Measurements from ENCODE around the gene MED14. TPM values are rescaled to one million over a fixed set of nuclear protein-coding genes. Genes with fewer than 3 reads are reported as not detected.

MED14 gene
- total and polyA plus RNA-seq, 2 donors (not counting 1 experiment from before 2014, with no cell fraction given), result 26.4 to 63.5 TPM

- peaks cover 6 to 9% of the 10 kb centered on the region in 2 donors for H3K4me1 ChIP-seq (ENCODE audit: control insufficient read depth in 2 of 2, insufficient read depth in 2 of 2, low read length in 2 of 2)
- peaks cover 10 to 22% of the 10 kb centered on the region in 2 experiments for H3K36me3 ChIP-seq (replicated peaks in 1 of 2; ENCODE audit: control extremely low read depth in 1 of 2, control insufficient read depth in 1 of 2, extremely low read depth in 1 of 2, insufficient read depth in 2 of 2, low read length in 1 of 2)
- H3K27me3 ChIP-seq (replicated peaks in 1 of 4; ENCODE audit: control extremely low read depth in 1 of 4, control insufficient read depth in 3 of 4, insufficient read depth in 4 of 4, low read length in 3 of 4), result no peaks in the 10 kb centered on the region
- H3K27ac ChIP-seq (ENCODE audit: low read length in 2 of 2), result no peak overlapping the region
- CTCF ChIA-PET, result interaction anchor here (1.0 to 5.3 kb wide), 8 partner anchors 9 to 144 kb away, joined by 3 to 64 read pairs (median 9); no protein-coding TSS in a partner anchor
- H3K4me2 ChIP-seq (replicated peaks; ENCODE audit: low read depth, low read length, poor library complexity, severe bottlenecking), result no peak overlapping the region
- Mint-ChIP-seq H3K4me1 (peaks cover 7% of the 10 kb centered on the region), H3K27me3 (no peaks in the 10 kb centered on the region), H3K4me3 (no peak overlapping the region), H3K27ac (no peak overlapping the region), H3K9me3 (ENCODE audit: insufficient read depth) (no peaks in the 10 kb centered on the region)
- H3K9ac ChIP-seq (ENCODE audit: low read length), result no peak overlapping the region
- no peaks in the 10 kb centered on the region for H3K9me3 ChIP-seq (ENCODE audit: control extremely low read depth in 1 of 3, control insufficient read depth in 2 of 3, insufficient read depth in 1 of 3, low read length in 2 of 3)
- POLR2A ChIA-PET, result no interaction called here
- TF ChIP-seq CTCF (IDR thresholded peaks at IDR 0.05), result no peak
- intact Hi-C loops (cut with micrococcal nuclease), result no loop called here
- WGBS (ENCODE audit: insufficient coverage), result no CpG with 5 or more reads among the region's 1 CpG
- no peak overlapping the region for H3K4me3 ChIP-seq (ENCODE audit: control extremely low read depth in 1 of 5, extremely low read depth in 1 of 5, insufficient read depth in 1 of 5, low read depth in 2 of 5, low read length in 4 of 5)
- no peak overlapping the region for H2AFZ ChIP-seq (ENCODE audit: insufficient read depth, low read depth, low read length, poor library complexity, severe bottlenecking)
- H4K20me1 ChIP-seq (ENCODE audit: control insufficient read depth, insufficient read depth, low read length, poor library complexity, severe bottlenecking), result no peaks in the 10 kb centered on the region
- DNase-seq (no peak), ATAC-seq (ENCODE audit: low read depth) (no peak)
- no peaks in the 10 kb centered on the region for H3K79me2 ChIP-seq (ENCODE audit: control insufficient read depth, insufficient read depth, low read length)
These were observed 82.7 kb downstream of the MED14 start for GRCh38 chrX:40652664-40653063.

GRCh38 chrX:40651620-40652223 lies 83.6 kb downstream of the MED14 start:
- peak; percentile 74 for DNase-seq
- Mint-ChIP-seq H3K4me3 (no peak overlapping the region), H3K27me3 (no peaks in the 10 kb centered on the region), H3K27ac (no peak overlapping the region), H3K9me3 (ENCODE audit: insufficient read depth) (no peaks in the 10 kb centered on the region), H3K4me1 (peaks cover 10% of the 10 kb centered on the region)
- Histone ChIP-seq H4K20me1 (ENCODE audit: control insufficient read depth, insufficient read depth, low read length, poor library complexity, severe bottlenecking) (no peaks in the 10 kb centered on the region), H3K79me2 (ENCODE audit: control insufficient read depth, insufficient read depth, low read length) (peaks cover 6% of the 10 kb centered on the region), H3K27me3 (replicated peaks in 1 of 4; ENCODE audit: control extremely low read depth in 1 of 4, control insufficient read depth in 3 of 4, insufficient read depth in 4 of 4, low read length in 3 of 4) (no peaks in the 10 kb centered on the region), H2AFZ (ENCODE audit: insufficient read depth, low read depth, low read length, poor library complexity, severe bottlenecking) (no peak overlapping the region), H3K27ac (ENCODE audit: low read length in 2 of 2) (no peak overlapping the region), H3K4me1 (ENCODE audit: control insufficient read depth in 2 of 2, insufficient read depth in 2 of 2, low read length in 2 of 2) (peaks cover 7 to 9% of the 10 kb centered on the region in 2 donors), H3K4me2 (replicated peaks; ENCODE audit: low read depth, low read length, poor library complexity, severe bottlenecking) (no peak overlapping the region), H3K9me3 (ENCODE audit: control extremely low read depth in 1 of 3, control insufficient read depth in 2 of 3, insufficient read depth in 1 of 3, low read length in 2 of 3) (no peaks in the 10 kb centered on the region), H3K36me3 (replicated peaks in 1 of 2; ENCODE audit: control extremely low read depth in 1 of 2, control insufficient read depth in 1 of 2, extremely low read depth in 1 of 2, insufficient read depth in 2 of 2, low read length in 1 of 2) (peaks cover 6 to 14% of the 10 kb centered on the region in 2 experiments), H3K9ac (ENCODE audit: low read length) (no peak overlapping the region), H3K4me3 (ENCODE audit: control extremely low read depth in 1 of 5, extremely low read depth in 1 of 5, insufficient read depth in 1 of 5, low read depth in 2 of 5, low read length in 4 of 5) (no peak overlapping the region)
- CTCF ChIA-PET, result interaction anchor here (0.6 to 5.3 kb wide), 24 partner anchors 8 to 602 kb away, joined by 3 to 64 read pairs (median 4); partner anchors contain the start of genes ATP6AP2 and MED14
- WGBS (ENCODE audit: insufficient coverage), result no CpG with 5 or more reads among the region's 3 CpGs
- peak; percentile 77 for TF ChIP-seq CTCF (IDR thresholded peaks at IDR 0.05)
- no peak for TF ChIP-seq EZH2 (IDR thresholded peaks at IDR 0.05; ENCODE audit: borderline replicate concordance, insufficient read depth, low read depth, low read length, poor library complexity, severe bottlenecking)
- ATAC-seq (ENCODE audit: low read depth), result no peak
- intact Hi-C loops (cut with micrococcal nuclease), result loop anchor here (1.0 kb wide), 1 partner anchor 85 kb away; no protein-coding TSS in a partner anchor
- POLR2A ChIA-PET, result no interaction called here

Measured in B cell (primary cell).